Activated CD8-positive, alpha-beta memory T cell treated with anti-CD3 and anti-CD28 coated beads for 48 hours (primary cell): ENCODE measurements around the gene STIM1.
"Not testable (repeated sequence)": the region's sequence is repeated elsewhere in the genome, so short reads cannot be mapped to it uniquely, and the experiment has no call there.

Experiments
- DNase-seq, 3 experiments: peaks; one replicate each; pipeline ENCODE4 v3.0.0-alpha.2; 2020; ENCODE audit warnings: low read depth in 2 of 3, low spot score in 2 of 3

The STIM1 gene

GRCh38 chr11:3879967-3880542, 24.6 kb downstream of the STIM1 start:
- DNase-seq = no peak

GRCh38 chr11:3880724-3881123, 25.3 kb downstream of the STIM1 start:
- DNase-seq = no peak

- DNase-seq = no peak
Observed at GRCh38 chr11:3882655-3883054, 27.2 kb downstream of the STIM1 start.

- DNase-seq = no peak
Observed at GRCh38 chr11:3885855-3886254, 30.4 kb downstream of the STIM1 start.

- DNase-seq = no peak
Observed at GRCh38 chr11:3886985-3887384, 31.5 kb downstream of the STIM1 start.

- DNase-seq = no peak
Observed at GRCh38 chr11:3888876-3889275, 33.4 kb downstream of the STIM1 start.

GRCh38 chr11:3890014-3890413, 34.5 kb downstream of the STIM1 start:
- no peak for DNase-seq

GRCh38 chr11:3890806-3891205, 35.3 kb downstream of the STIM1 start:
- DNase-seq = no peak

- DNase-seq = no peak
Observed at GRCh38 chr11:3891751-3892150, 36.3 kb downstream of the STIM1 start.

- DNase-seq = no peak
Observed at GRCh38 chr11:3892156-3892555, 36.7 kb downstream of the STIM1 start.

- no peak for DNase-seq
Observed at GRCh38 chr11:3893311-3893710, 37.8 kb downstream of the STIM1 start.

- no peak for DNase-seq
Observed at GRCh38 chr11:3894128-3894731, 38.8 kb downstream of the STIM1 start.

- no peak for DNase-seq
Observed at GRCh38 chr11:3896644-3897043, 41.2 kb downstream of the STIM1 start.

GRCh38 chr11:3900230-3900629, 44.8 kb downstream of the STIM1 start:
- DNase-seq = not testable (repeated sequence)

GRCh38 chr11:3901249-3902025, 46.0 kb downstream of the STIM1 start:
- DNase-seq = no peak

- DNase-seq = no peak
Observed at GRCh38 chr11:3902441-3902840, 47.0 kb downstream of the STIM1 start.

GRCh38 chr11:3903207-3903896, 47.9 kb downstream of the STIM1 start:
- DNase-seq = no peak

- DNase-seq = no peak
Observed at GRCh38 chr11:3904228-3904627, 48.8 kb downstream of the STIM1 start.

GRCh38 chr11:3905080-3905953, 49.9 kb downstream of the STIM1 start:
- peak in 2 of 3 experiments; percentile 18 to 25 for DNase-seq

- DNase-seq = no peak
Observed at GRCh38 chr11:3906166-3906565, 50.7 kb downstream of the STIM1 start.

GRCh38 chr11:3907590-3907989, 52.1 kb downstream of the STIM1 start:
- DNase-seq = no peak
